Neutrophil (primary cell): ENCODE data around the gene NLRP12.
"Not testable (repeated sequence)": the region's sequence is repeated elsewhere in the genome, so short reads cannot be mapped to it uniquely, and the experiment has no call there.

Source experiments
- H3K27ac ChIP-seq: fragments of 200-600 bp; sonication (generic); 2 replicates; pipeline ENCODE4 v1.5.1; 2016; ENCODE audit warnings: mild to moderate bottlenecking, moderate library complexity
- H3K27me3 ChIP-seq: fragments of 200-600 bp; sonication (generic); 2 replicates; pipeline ENCODE4 v1.6.0; 2016; ENCODE audit warnings: mild to moderate bottlenecking
- H3K36me3 ChIP-seq: fragments of 200-600 bp; sonication (generic); 2 replicates; pipeline ENCODE4 v1.5.1; 2017
- H3K4me1 ChIP-seq, 2 experiments: fragments of 200-600 bp in 1 of 2; sonication (generic) in 1 of 2; 1 replicate in 1 of 2; 2 replicates in 1 of 2; pipeline versions ENCODE4 v1.5.1 to v1.6.1; 2013 to 2016; ENCODE audit warnings: low read depth in 1 of 2, low read length in 1 of 2, mild to moderate bottlenecking in 1 of 2, moderate library complexity in 1 of 2; ENCODE audit not compliant: control insufficient read depth in 1 of 2, insufficient read depth in 1 of 2
- H3K4me3 ChIP-seq, 2 experiments: fragments of 200-600 bp in 1 of 2; sonication (generic) in 1 of 2; 1 replicate in 1 of 2; 2 replicates in 1 of 2; pipeline ENCODE4 v1.5.1; 2013 to 2016; ENCODE audit warnings: low read depth in 1 of 2, low read length in 1 of 2, mild to moderate bottlenecking in 1 of 2, moderate library complexity in 1 of 2
- H3K9me3 ChIP-seq: fragments of 200-600 bp; sonication (generic); 2 replicates; pipeline ENCODE4 v1.5.1; 2016
- CTCF ChIP-seq: fragments of 200-600 bp; sonication (generic); IDR thresholded peaks from 2 replicates; pipeline ENCODE4 v1.5.1; 2016; ENCODE audit warnings: antibody characterized with exemption

Gene NLRP12

GRCh38 chr19:53847555-53847954 lies 23.4 kb upstream of the NLRP12 start:
- no peak overlapping the region for H3K4me3 ChIP-seq
- H3K36me3 ChIP-seq = no peaks in the 10 kb centered on the region
- H3K27ac ChIP-seq = peak overlapping the region; percentile 11
- peaks cover 94 to 98% of the 10 kb centered on the region in 2 experiments for H3K4me1 ChIP-seq
- TF ChIP-seq CTCF = no peak
- H3K9me3 ChIP-seq = no peaks in the 10 kb centered on the region
- no peaks in the 10 kb centered on the region for H3K27me3 ChIP-seq

GRCh38 chr19:53844849-53845246 lies 20.7 kb upstream of the NLRP12 start:
- no peaks in the 10 kb centered on the region for H3K27me3 ChIP-seq
- peaks cover 89 to 94% of the 10 kb centered on the region in 2 experiments for H3K4me1 ChIP-seq
- no peaks in the 10 kb centered on the region for H3K36me3 ChIP-seq
- H3K27ac ChIP-seq = peak overlapping the region; percentile 90
- TF ChIP-seq CTCF = no peak
- peak overlapping the region in 1 of 2 experiments; percentile 43 for H3K4me3 ChIP-seq
- no peaks in the 10 kb centered on the region for H3K9me3 ChIP-seq

DNA sequence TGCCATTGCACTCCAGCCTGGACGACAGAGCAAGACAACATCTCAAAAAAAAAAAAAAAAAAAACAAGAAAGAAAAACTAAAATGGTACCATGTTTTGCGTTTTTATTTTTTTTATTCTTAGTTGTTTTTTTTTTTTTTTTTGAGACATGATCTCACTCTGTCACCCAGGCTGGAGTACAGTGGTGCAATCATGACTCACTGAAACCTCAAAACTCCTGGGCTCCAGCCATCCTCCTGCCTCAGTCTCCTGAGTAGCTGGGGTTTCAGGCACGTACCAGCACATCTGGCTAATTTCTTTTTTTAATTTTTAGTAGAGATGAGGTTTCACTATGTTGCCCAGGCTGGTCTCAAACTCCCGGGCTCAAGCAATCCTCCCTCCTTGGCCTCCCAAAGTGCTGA lies 16.8 kb upstream of the NLRP12 start:
- H3K9me3 ChIP-seq, H3K4me3 ChIP-seq, H3K27me3 ChIP-seq, H3K36me3 ChIP-seq: not testable (repeated sequence)
- Histone ChIP-seq H3K4me1 (peaks cover 64 to 65% of the 10 kb centered on the region in 2 experiments), H3K27ac (peak overlapping the region; percentile 90)

DNA sequence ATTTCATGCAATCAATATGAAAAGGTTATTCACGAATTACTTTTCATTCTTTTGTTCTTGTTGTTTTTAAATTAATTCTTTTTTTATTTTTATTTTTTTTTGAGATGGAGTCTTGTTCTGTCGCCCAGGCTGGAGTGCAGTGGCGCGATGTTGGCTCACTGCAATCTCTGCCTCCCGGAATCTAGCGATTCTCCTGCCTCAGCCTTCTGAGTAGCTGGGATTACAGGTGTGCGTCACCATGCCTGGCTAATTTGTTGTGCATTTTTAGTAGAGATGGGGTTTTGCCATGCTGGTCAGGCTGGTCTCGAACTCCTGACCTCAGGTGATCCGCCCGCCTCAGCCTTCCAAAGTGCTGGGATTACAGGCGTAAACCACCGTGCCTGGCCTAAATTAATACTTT lies 16.1 kb upstream of the NLRP12 start:
- not testable (repeated sequence) for H3K9me3 ChIP-seq, H3K27me3 ChIP-seq, H3K4me3 ChIP-seq, H3K27ac ChIP-seq, H3K36me3 ChIP-seq
- peaks cover 58% of the 10 kb centered on the region in 2 experiments for H3K4me1 ChIP-seq

GRCh38 chr19:53838446-53838845 lies 14.3 kb upstream of the NLRP12 start:
- H3K9me3 ChIP-seq, H3K36me3 ChIP-seq, H3K27me3 ChIP-seq, H3K27ac ChIP-seq, H3K4me3 ChIP-seq: not testable (repeated sequence)
- peaks cover 40 to 43% of the 10 kb centered on the region in 2 experiments for H3K4me1 ChIP-seq

- peak overlapping the region; percentile 68 for H3K27ac ChIP-seq
- H3K4me1 ChIP-seq = peaks cover 50 to 52% of the 10 kb centered on the region in 2 experiments
- H3K9me3 ChIP-seq = not testable (repeated sequence)
Measured at GRCh38 chr19:53832861-53833260, 8.7 kb upstream of the NLRP12 start.

DNA sequence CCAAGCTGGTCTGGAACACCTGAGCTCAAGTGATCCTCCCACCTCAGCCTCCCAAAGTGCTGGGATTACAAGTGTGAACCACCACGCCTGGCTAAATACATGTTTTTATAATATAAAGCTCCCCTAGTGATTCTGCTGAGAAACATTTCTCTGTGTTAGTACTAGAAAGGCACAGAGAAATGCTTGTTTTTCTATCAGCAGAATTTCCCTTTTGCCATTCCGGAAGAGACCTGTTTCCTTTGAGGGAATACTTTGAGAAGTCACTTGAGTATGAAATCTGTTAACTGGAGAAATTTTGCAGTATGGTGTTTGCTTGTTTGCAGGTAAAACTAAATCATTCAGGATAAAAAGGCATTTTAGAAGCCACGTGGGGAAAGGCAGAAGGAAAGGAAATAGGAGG lies 4.4 kb upstream of the NLRP12 start:
- no peaks in the 10 kb centered on the region for H3K9me3 ChIP-seq
- H3K27ac ChIP-seq = peak overlapping the region; percentile 93
- no peaks in the 10 kb centered on the region for H3K27me3 ChIP-seq
- H3K4me1 ChIP-seq = peaks cover 89 to 95% of the 10 kb centered on the region in 2 experiments
- peak overlapping the region in 1 of 2 experiments; percentile 44 for H3K4me3 ChIP-seq
- no peak for TF ChIP-seq CTCF
- no peaks in the 10 kb centered on the region for H3K36me3 ChIP-seq

More at GRCh38 chr19:53832861-53833260, 8.7 kb upstream of the NLRP12 start:
- H3K27me3 ChIP-seq, H3K36me3 ChIP-seq: not testable (repeated sequence)
- H3K4me3 ChIP-seq = peak overlapping the region; percentile 37 to 43

GRCh38 chr19:53826876-53827275 lies 2.8 kb upstream of the NLRP12 start:
- Histone ChIP-seq H3K4me3 (no peak overlapping the region), H3K27ac (peak overlapping the region; percentile 99), H3K9me3 (no peaks in the 10 kb centered on the region), H3K4me1 (peaks cover 84 to 87% of the 10 kb centered on the region in 2 experiments), H3K36me3 (peaks cover 5% of the 10 kb centered on the region), H3K27me3 (no peaks in the 10 kb centered on the region)
- no peak for TF ChIP-seq CTCF
